Neural progenitor cell (in vitro differentiated cells): ENCODE measurements around the gene LAMTOR1.

Experiments
- EZH2 ChIP-seq: fragments of 200-600 bp; sonication (generic); IDR thresholded peaks from 2 replicates; pipeline ENCODE4 v1.6.1; 2017; ENCODE audit warnings: antibody characterized with exemption, mild to moderate bottlenecking, moderate library complexity
- EZH2phosphoT487 ChIP-seq: fragments of 200-600 bp; sonication (generic); IDR thresholded peaks from 2 replicates; pipeline ENCODE4 v1.6.1; 2017; ENCODE audit warnings: antibody characterized with exemption
- TF ChIP-seq, protein P1 (sequence below): fragments of 200-600 bp; sonication (generic); IDR thresholded peaks from 2 replicates; pipeline ENCODE4 v1.5.1; 2017; ENCODE audit warnings: antibody characterized with exemption, mild to moderate bottlenecking

DNA sequence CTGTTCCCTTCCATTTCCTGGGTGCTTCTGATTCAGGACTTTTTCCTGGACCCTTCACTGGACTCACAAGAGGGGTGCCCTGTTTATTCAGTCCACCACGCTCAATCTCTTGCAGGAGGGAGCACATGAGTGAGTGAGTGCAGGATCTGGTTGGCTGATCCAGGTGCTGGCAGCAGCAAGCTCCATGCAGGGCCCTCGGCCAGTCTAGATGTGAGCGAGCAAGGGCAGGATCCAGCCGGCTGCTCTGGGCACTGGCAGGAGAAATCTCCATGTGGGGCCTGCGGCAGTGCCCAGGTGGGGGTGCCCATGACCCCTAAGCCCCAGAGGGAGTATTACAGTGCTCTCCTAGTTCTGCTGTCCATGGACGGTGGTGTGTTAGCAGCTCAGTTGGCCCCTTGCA is 20.9 kb upstream of the LAMTOR1 start:
- TF ChIP-seq, protein P1, sequence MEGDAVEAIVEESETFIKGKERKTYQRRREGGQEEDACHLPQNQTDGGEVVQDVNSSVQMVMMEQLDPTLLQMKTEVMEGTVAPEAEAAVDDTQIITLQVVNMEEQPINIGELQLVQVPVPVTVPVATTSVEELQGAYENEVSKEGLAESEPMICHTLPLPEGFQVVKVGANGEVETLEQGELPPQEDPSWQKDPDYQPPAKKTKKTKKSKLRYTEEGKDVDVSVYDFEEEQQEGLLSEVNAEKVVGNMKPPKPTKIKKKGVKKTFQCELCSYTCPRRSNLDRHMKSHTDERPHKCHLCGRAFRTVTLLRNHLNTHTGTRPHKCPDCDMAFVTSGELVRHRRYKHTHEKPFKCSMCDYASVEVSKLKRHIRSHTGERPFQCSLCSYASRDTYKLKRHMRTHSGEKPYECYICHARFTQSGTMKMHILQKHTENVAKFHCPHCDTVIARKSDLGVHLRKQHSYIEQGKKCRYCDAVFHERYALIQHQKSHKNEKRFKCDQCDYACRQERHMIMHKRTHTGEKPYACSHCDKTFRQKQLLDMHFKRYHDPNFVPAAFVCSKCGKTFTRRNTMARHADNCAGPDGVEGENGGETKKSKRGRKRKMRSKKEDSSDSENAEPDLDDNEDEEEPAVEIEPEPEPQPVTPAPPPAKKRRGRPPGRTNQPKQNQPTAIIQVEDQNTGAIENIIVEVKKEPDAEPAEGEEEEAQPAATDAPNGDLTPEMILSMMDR: no peak
- TF ChIP-seq EZH2phosphoT487: no peak
- no peak for TF ChIP-seq EZH2
